GM11168 (cell line): Measurements from ENCODE around the gene WWP2.

Experiments used
- in situ Hi-C: fragments of 300-500 bp; cut with MboI; formaldehyde crosslinking; loops from one replicate; pipeline ENCODE4 v1.12.0; 2022; ENCODE audit warnings: low sequenced_read_pairs; ENCODE audit not compliant: unreplicated experiment

Gene WWP2

DNA sequence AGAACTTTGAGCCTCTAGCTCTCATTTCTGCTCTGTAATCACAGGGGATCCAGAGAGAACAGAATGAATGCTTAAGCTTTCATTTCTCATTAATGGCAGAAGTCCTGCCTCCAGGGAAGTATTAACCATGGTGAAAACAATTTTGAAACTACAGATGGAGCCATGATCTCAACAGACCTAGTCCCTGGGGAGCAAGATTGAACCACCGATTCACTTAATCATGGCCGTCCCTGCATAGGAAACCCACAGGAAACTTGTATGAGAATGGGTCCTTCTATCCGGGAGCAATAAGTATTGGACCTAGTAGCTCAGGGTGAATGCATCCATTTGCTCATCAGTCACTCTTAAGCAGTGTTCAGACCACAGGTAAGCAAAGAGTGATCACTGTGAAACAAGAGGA, 148.8 kb downstream of the WWP2 start:
- in situ Hi-C loops: loop anchor here (10.0 kb wide), 1 partner anchor 106 kb away; no protein-coding TSS in a partner anchor

GRCh38 chr16:69916462-69916861, 154.3 kb downstream of the WWP2 start:
- in situ Hi-C loops: loop anchor here (10.0 kb wide), 1 partner anchor 112 kb away; no protein-coding TSS in a partner anchor

- in situ Hi-C loops: loop anchor here (10.0 kb wide), 1 partner anchor 113 kb away; no protein-coding TSS in a partner anchor
These were observed 155.2 kb downstream of the WWP2 start for GRCh38 chr16:69917311-69917710.

- in situ Hi-C loops: loop anchor here (10.0 kb wide), 1 partner anchor 113 kb away; no protein-coding TSS in a partner anchor
These were observed 155.6 kb downstream of the WWP2 start for GRCh38 chr16:69917739-69918138.

DNA sequence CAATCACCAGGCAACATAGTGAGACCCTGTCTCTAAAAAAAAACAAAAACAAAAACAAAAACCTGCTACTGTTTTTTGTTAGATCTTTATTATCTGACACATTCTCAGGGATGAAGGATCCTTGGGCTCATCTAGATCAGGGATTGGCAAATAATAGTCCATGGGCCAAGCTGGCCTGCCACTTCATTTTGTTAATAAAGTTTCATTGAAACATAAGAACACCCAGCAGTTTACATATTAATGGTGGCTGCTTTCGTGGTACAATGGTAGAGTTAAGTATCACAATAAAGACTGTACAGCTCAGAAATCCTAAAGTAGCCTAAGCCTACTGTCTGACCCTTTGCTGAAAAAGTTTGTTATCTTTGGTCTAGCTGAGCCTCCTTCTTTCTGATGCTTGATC, 156.1 kb downstream of the WWP2 start:
- in situ Hi-C loops: loop anchor here (10.0 kb wide), 1 partner anchor 113 kb away; no protein-coding TSS in a partner anchor

DNA sequence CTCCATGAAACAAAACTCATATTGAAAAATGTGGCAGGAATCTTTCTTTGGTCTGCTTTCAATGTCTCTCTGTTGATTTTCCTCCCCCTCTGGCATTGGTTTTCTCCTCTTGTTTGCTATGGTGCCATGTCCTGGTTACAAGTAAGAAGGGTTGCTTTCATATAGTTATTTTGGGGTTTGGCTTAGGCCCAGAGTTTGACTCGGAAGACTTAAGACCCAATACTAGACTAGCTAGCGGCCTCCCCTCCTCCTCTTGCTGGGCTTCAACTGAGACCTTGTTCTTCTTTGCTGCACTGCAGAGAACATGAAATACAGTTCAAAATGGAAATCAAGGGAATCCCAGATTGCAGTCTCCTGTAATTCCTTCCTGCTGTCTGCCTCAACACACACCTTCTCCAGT, 159.0 kb downstream of the WWP2 start:
- in situ Hi-C loops: no loop called here

- in situ Hi-C loops: no loop called here
These were observed 160.1 kb downstream of the WWP2 start for GRCh38 chr16:69922200-69922599.

GRCh38 chr16:69924041-69924775, 162.1 kb downstream of the WWP2 start:
- in situ Hi-C loops: no loop called here

GRCh38 chr16:69924777-69925191, 162.7 kb downstream of the WWP2 start:
- in situ Hi-C loops: no loop called here

GRCh38 chr16:69925311-69925710, 163.2 kb downstream of the WWP2 start:
- in situ Hi-C loops: no loop called here

DNA sequence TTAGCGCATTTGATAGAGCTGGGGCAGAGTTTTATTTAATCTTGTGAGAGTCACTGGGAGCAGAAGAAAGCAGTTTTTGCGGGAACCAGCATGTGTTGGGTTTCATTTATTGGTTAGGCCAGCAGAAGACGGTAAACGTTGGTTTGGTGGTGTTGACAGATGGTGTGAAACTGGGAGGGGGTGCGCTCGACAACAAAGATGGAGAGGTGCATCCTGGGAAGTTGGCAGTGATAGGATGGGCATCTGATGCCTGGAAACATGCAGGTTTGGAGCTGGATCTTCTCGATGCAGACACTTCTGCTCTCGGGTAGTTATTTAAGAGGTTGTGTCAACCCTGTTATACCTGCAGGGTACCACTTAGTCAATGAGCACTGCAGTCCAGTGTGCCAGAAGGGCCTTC, 164.1 kb downstream of the WWP2 start:
- in situ Hi-C loops: no loop called here

DNA sequence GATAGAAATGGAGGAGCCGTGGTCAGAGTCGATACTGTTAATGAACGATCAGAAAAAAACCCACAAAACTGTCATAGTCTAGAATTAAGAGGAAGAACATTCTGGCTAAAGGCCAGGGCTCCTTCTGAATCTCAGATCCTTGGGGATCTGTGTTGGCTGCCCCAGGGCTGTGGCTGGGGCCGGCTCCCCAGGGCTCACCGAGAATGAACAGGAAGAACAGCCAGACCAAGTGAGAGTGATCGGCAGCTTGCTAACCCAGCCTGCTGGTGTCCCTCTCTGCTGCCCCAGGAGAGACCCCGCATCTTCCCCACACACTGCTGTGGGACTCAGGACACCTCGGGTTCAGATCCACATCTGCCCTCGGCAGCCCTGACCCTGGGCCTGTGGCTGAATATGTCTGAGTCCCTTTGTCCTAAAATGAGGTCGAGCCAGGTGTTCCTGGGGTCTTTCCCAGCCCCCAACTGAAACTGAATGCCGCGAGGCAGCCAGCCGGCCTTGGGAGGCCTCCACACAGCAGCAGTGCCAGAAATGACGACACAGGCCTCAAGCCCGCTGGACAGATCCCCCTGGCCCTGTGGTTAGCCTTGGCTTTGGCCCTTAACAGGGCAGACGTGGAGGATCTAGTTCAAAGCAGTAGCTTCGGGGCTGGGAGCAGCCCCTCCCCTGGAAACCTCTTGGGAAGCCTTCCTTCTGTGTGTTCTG, 165.1 kb downstream of the WWP2 start:
- in situ Hi-C loops: no loop called here

- in situ Hi-C loops: no loop called here
These were observed 166.8 kb downstream of the WWP2 start for GRCh38 chr16:69928856-69929400.

DNA sequence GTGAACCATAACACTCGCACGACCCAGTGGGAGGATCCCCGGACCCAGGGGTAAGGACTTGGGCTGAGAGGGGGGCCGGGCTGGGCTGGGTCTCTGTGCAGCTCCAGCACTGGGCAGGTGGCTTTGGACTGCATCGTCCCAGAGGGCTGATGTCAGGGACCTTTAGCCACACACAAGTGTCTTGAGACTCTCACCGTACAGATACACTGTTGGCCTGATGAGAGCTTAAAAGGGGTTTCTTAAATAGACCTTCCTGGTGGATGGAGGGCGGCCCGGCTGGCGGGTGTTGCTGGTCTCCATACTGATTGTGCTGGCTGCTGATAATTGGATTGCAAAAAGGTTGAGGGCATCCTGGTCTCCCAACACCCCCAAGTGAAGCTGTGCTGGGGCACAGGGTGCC, 167.3 kb downstream of the WWP2 start:
- in situ Hi-C loops: no loop called here

- in situ Hi-C loops: no loop called here
These were observed 168.1 kb downstream of the WWP2 start for GRCh38 chr16:69930117-69930776.

DNA sequence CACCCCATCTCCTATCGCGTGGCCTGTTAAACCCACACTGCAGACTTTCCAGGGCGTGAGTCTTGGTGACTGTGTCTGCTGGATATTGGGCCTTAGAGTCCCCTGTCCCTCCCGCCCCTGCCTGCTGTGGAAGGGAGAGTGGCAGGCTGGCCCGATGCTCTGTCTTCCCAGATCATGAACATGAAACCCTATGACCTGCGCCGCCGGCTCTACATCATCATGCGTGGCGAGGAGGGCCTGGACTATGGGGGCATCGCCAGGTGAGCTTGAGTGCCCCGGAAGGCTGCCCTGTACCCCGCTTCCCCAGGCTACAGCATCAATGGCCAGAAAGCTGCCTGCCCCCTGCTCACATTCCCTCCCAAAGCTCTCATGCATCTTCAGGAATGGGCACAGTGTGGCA, 169.5 kb downstream of the WWP2 start:
- in situ Hi-C loops: no loop called here

- in situ Hi-C loops: no loop called here
These were observed 170.1 kb downstream of the WWP2 start for GRCh38 chr16:69932228-69932627.

- in situ Hi-C loops: no loop called here
These were observed 170.7 kb downstream of the WWP2 start for GRCh38 chr16:69932691-69933392.

DNA sequence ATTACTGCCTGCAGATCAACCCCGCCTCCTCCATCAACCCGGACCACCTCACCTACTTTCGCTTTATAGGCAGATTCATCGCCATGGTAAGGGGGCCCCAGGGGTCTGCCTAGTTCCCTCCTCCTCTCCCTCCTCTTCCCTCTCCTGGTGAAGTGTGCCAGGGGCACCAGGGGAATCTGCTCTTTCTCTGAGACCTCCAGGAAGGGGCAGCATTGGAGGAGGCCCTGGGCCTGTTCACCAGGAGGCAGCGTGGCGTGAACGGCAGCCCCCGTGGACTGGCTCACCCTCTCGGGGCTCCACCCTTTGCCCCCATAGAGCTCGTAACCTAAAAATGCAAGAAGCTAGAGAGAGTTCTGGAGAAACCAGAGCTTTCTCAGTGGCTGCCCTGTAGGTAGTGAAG, 171.9 kb downstream of the WWP2 start:
- in situ Hi-C loops: no loop called here

DNA sequence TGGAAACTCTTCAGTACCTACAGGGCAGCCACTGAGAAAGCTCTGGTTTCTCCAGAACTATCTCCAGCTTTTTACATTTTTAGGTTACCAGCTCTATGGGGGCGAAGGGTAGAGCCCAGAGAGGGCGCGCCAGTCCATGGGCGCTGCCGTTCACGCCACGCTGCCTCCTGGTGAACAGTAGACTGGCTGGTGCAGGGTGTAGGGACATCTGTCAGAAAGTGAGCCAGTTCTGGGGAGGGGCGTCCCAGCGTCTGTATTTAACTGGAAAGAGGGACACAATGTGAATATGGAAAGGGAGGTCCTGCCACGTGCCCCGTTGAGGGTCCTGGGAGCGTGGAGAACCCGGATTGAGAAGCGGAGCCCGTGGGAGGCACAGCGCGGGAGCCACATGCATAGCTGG, 172.6 kb downstream of the WWP2 start:
- in situ Hi-C loops: loop anchor here (5.0 kb wide), 1 partner anchor 147 kb away; no protein-coding TSS in a partner anchor
